ENCODE data around the gene EZH2.

EZH2 gene

DNA sequence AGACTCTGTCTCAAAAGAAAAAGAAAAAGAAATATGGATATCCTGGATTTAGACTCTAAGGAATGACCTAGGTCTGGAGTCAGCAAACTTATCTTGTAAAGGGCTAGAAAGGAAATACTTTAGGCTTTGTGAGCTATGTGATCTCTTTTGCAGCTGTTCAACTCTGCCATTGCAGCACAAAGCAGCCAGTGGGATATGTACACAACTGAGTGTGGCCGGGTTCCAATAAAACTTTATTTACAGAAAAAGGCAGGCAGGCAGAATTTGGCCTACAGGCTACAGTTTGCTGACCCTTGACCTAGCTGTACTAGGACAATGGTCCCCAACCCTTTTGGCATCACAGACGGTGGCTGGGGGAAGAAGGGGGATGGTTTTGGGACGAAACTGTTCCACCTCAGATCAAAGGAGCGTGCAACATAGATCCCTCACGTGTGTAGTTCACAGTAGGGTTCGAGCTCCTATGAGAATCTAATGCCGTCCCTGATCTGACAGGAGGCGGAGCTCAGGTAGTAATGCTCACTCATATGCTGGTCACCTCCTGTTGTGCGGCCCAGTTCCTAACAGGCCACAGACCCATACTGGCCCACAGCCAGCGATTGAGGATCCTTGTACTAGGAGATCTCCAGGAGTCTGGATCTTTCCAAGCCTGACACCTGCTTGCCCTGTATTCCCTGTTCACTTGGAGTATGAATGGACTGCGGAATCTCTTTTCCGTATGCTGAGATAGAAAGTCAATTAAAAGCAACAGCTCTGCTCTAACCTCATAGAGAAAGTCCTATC lies 122.4 kb downstream of the EZH2 start:
- DNase-seq, result no peak

All from suppressor macrophage treated with lipopolysaccharide for 1 hour (primary cell).